Heart left ventricle (tissue), 13 donors: ENCODE data around the gene KCND3.

ENCODE experiments used
- CTCF ChIP-seq, 12 donors: fragments of 200-600 bp; sonication (generic) in 4 of 12; IDR thresholded peaks; one replicate each; pipeline versions ENCODE4 v1.5.0 to v1.8.0; 2018 to 2022; ENCODE audit warnings: antibody characterized with exemption in 12 of 12, mild to moderate bottlenecking in 5 of 12
- POLR2A ChIP-seq, 2 donors: fragments of 450-650 bp; IDR thresholded peaks; one replicate each; pipeline ENCODE4 v1.6.1; 2017; ENCODE audit warnings: antibody characterized with exemption in 2 of 2, mild to moderate bottlenecking in 2 of 2, moderate library complexity in 2 of 2
- donor health status: ischemic (EF 13 %, LVEDD 7.1; RV severe dilation, severe dysfunction).
- donor health status: DM: no; HTN: yes; CAD: no.
- donor health status: DM: no; HTN: no; CAD: no.
- donor health status: ischemic (EF 25% LVEDD 6.9; RV normal size, moderate dysfunction).
- donor health status: ischemic (EF 25% LVEDD 5.7; RV mildly dilated, moderate dysfunction).
- donor health status: ischemic (EF 35%, LVEDD 5.7; RV mildly dilated, moderate dysfunction).
- donor health status: nonischemic (EF 11% LVEDD 7.7; RV severe dilation, severe dysfunction).
- donor health status: DM: yes; HTN: yes; CAD: no.
- donor health status: PGD.
- donor health status: ischemic (EF 29% LVEDD 5.4; RV normal size, mild dysfunction).
- donor health status: nonischemic (EF 23%, LVEDD 6.1; RV moderate dilation, normal function).

- TF ChIP-seq CTCF (IDR thresholded peaks at IDR 0.05) (peak in 1 of 12 donors; percentile 10), POLR2A (IDR thresholded peaks at IDR 0.05) (peak; percentile 8 to 93)
These were observed 250.1 kb downstream of the KCND3 start, which contains the start of gene INKA2 for GRCh38 chr1:111739194-111739924.
